AG04450 (cell line): ENCODE measurements around the gene AMBRA1. TPM values are rescaled to one million over a fixed set of nuclear protein-coding genes. Genes with fewer than 3 reads are reported as not detected.

Experiments
- CTCF ChIA-PET: fragments of 300-600, 350-600 bp; formaldehyde crosslinking; extraction: SDS; loops from one replicate; lab custom pipeline; 2022; ENCODE audit warnings: antibody characterized with exemption, inconsistent platforms; lab: Charles Lee
- POLR2A ChIA-PET: fragments of 350-600 bp; formaldehyde crosslinking; extraction: SDS; loops from one replicate; lab custom pipeline; 2021; ENCODE audit warnings: antibody characterized with exemption, inconsistent platforms; lab: Yijun Ruan, JAX
- DNase-seq: peaks from one replicate; pipeline ENCODE4 v3.0.0-alpha.2; 2011; ENCODE audit warnings: low read depth, low spot score
- H3K27ac ChIP-seq: one replicate; pipeline ENCODE4 v1.5.1; 2012; ENCODE audit warnings: low read depth, low read length, control low read depth
- H3K27me3 ChIP-seq: one replicate; pipeline ENCODE4 v1.6.0; 2012; ENCODE audit warnings: low read length; ENCODE audit not compliant: control insufficient read depth, insufficient read depth
- H3K4me3 ChIP-seq: 2 replicates; pipeline ENCODE4 v1.5.1; 2011; ENCODE audit warnings: mild to moderate bottlenecking, low read depth, low read length, control low read depth
- H3K9me3 ChIP-seq: 2 replicates; pipeline ENCODE4 v1.5.1; 2012; ENCODE audit warnings: low read length; ENCODE audit not compliant: control insufficient read depth, insufficient read depth
- CTCF ChIP-seq: IDR thresholded peaks from 2 replicates; pipeline ENCODE4 v1.5.1; 2011; ENCODE audit warnings: low read depth, low read length, control low read depth, inconsistent platforms
- polyA plus RNA-seq: library from polyadenylated mRNA; depleted of rRNA; stranded (reverse); fragments of >200 nt; gene quantifications from 2 replicates; pipeline ENCODE4 v1.2.3, GENCODE V29; 2011

Gene AMBRA1
- polyA plus RNA-seq, 1 experiment, result 12.8 TPM

DNA sequence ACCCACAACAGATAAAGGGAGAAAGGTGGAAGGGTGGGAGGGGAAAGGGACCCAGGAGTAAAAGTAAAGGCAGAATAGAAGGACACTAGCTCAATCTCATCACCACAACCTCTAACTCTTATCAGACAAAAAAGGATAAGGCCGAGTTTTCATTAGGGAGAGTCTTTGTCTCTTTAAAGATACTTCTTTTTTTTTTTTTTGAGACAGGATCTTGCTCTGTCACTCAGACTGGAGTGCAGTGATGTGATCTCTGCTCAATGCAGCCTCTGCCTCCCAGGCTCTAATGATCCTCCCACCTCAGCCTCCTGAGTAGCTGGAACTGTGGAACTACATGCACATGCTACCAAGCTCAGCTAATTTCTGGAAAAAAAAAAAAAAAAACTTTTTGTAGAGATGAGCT lies 116.7 kb downstream of the AMBRA1 start:
- H3K27me3 ChIP-seq, result no peaks in the 10 kb centered on the region
- CTCF ChIA-PET, result interaction anchor here (0.6 to 5.5 kb wide), 3 partner anchors 13 to 124 kb away, joined by 3 to 37 read pairs (median 8); no protein-coding TSS in a partner anchor
- no peak for TF ChIP-seq CTCF
- H3K4me3 ChIP-seq, result no peak overlapping the region
- POLR2A ChIA-PET, result interaction anchor here (0.6 kb wide), 2 partner anchors 16 to 88 kb away, joined by 3 to 5 read pairs; no protein-coding TSS in a partner anchor
- no peak overlapping the region for H3K27ac ChIP-seq
- no peak for DNase-seq
- no peaks in the 10 kb centered on the region for H3K9me3 ChIP-seq

- H3K27ac ChIP-seq, result no peak overlapping the region
- ChIA-PET POLR2A (no interaction called here), CTCF (interaction anchor here (1.1 to 5.5 kb wide), 3 partner anchors 14 to 87 kb away, joined by 3 to 37 read pairs (median 4); no protein-coding TSS in a partner anchor)
- no peak for TF ChIP-seq CTCF
- H3K27me3 ChIP-seq, result no peaks in the 10 kb centered on the region
- H3K9me3 ChIP-seq, result no peaks in the 10 kb centered on the region
- no peak overlapping the region for H3K4me3 ChIP-seq
- no peak for DNase-seq
Measured at GRCh38 chr11:46475926-46476545, 117.8 kb downstream of the AMBRA1 start.

- ChIA-PET CTCF (interaction anchor here (1.1 to 5.5 kb wide), 3 partner anchors 15 to 87 kb away, joined by 3 to 37 read pairs (median 4); no protein-coding TSS in a partner anchor), POLR2A (no interaction called here)
- no peak overlapping the region for H3K27ac ChIP-seq
Measured at GRCh38 chr11:46475051-46475925, 118.5 kb downstream of the AMBRA1 start.

GRCh38 chr11:46472662-46472994 lies 121.2 kb downstream of the AMBRA1 start:
- H3K27me3 ChIP-seq, result no peaks in the 10 kb centered on the region

More at GRCh38 chr11:46475051-46475925, 118.5 kb downstream of the AMBRA1 start:
- no peaks in the 10 kb centered on the region for H3K9me3 ChIP-seq
- no peak for DNase-seq
- no peaks in the 10 kb centered on the region for H3K27me3 ChIP-seq
- TF ChIP-seq CTCF, result no peak
- no peak overlapping the region for H3K4me3 ChIP-seq

More at GRCh38 chr11:46472662-46472994, 121.2 kb downstream of the AMBRA1 start:
- Histone ChIP-seq H3K4me3 (no peak overlapping the region), H3K27ac (no peak overlapping the region), H3K9me3 (no peaks in the 10 kb centered on the region)
- ChIA-PET POLR2A (no interaction called here), CTCF (no interaction called here)
- TF ChIP-seq CTCF, result no peak
- DNase-seq, result no peak
